Calu3 (cell line): ENCODE measurements around the gene SESN3. TPM values are rescaled to one million over a fixed set of nuclear protein-coding genes. Genes with fewer than 3 reads are reported as not detected.

Source experiments
- BruUV-seq: library from RNA; stranded (reverse); fragments of 400-500 nt; replicated peaks from 2 replicates; lab custom pipeline; 2021; lab: Mats Ljungman, UMichigan
- CTCF ChIA-PET: fragments of 300-600 bp; sonication (Branson Sonifier 250); formaldehyde crosslinking; loops from one replicate; lab custom pipeline; 2022; ENCODE audit warnings: antibody characterized with exemption; lab: Charles Lee
- DNase-seq: peaks from one replicate; pipeline ENCODE4 v3.0.0; 2022
- H3K27ac Mint-ChIP-seq: one replicate; pipeline ENCODE4 v1.8.0; 2022; ENCODE audit warnings: mixed read lengths; ENCODE audit not compliant: unreplicated experiment
- H3K27me3 Mint-ChIP-seq: one replicate; pipeline ENCODE4 v1.8.0; 2022; ENCODE audit warnings: mixed read lengths; ENCODE audit not compliant: unreplicated experiment
- H3K36me3 Mint-ChIP-seq: one replicate; pipeline ENCODE4 v1.8.0; 2022; ENCODE audit warnings: mild to moderate bottlenecking, moderate library complexity, mixed read lengths; ENCODE audit not compliant: insufficient read depth, unreplicated experiment
- H3K4me1 Mint-ChIP-seq: one replicate; pipeline ENCODE4 v1.8.0; 2022; ENCODE audit warnings: mild to moderate bottlenecking, low read depth, mixed read lengths; ENCODE audit not compliant: unreplicated experiment
- H3K4me3 Mint-ChIP-seq: one replicate; pipeline ENCODE4 v1.8.0; 2022; ENCODE audit warnings: mild to moderate bottlenecking, low read depth, moderate library complexity, mixed read lengths; ENCODE audit not compliant: unreplicated experiment
- H3K9me3 Mint-ChIP-seq: one replicate; pipeline ENCODE4 v1.8.0; 2022; ENCODE audit warnings: low read depth, mixed read lengths; ENCODE audit not compliant: unreplicated experiment
- intact Hi-C: fragments of 100-400 bp; cut with micrococcal nuclease; formaldehyde crosslinking; loops from one replicate; pipeline ENCODE4 v1.10.0; 2022; ENCODE audit not compliant: unreplicated experiment
- total RNA-seq: library from RNA; stranded (reverse); gene quantifications from 2 replicates; pipeline ENCODE4 v1.2.3, GENCODE V29; 2022
- TF ChIP-seq, protein P1 (sequence below): fragments of 200-600 bp; IDR thresholded peaks from one replicate; pipeline ENCODE4 v1.8.0; 2022; ENCODE audit warnings: antibody characterized with exemption; ENCODE audit not compliant: unreplicated experiment

The SESN3 gene
- total RNA-seq, 1 experiment from 2014 or later = 5.6 TPM

DNA sequence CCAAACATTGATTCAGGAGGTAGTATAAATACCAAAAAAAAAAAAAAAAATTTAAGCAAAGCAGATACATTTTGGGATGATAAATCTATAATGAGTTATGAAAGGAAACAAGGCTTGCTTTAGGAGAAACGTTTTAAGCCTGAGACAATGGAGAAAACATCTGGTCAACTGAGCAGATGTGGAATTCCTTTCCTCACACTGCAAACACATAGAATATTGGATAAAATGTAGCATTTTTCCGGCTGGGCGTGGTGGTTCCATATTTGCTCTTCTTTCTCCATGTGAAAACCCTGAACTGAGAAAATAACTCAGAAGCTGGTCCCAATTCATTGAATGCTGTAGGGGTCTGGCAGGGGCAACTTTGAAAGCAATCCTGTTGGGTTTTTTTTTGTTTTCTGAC, 107.4 kb downstream of the SESN3 start:
- Mint-ChIP-seq H3K9me3 (no peaks in the 10 kb centered on the region), H3K36me3 (no peaks in the 10 kb centered on the region), H3K27ac (no peak overlapping the region), H3K27me3 (no peaks in the 10 kb centered on the region), H3K4me3 (no peak overlapping the region), H3K4me1 (peaks cover 19% of the 10 kb centered on the region)
- DNase-seq = no peak
- BruUV-seq = no TSS peak
- intact Hi-C loops = no loop called here
- TF ChIP-seq, protein P1, sequence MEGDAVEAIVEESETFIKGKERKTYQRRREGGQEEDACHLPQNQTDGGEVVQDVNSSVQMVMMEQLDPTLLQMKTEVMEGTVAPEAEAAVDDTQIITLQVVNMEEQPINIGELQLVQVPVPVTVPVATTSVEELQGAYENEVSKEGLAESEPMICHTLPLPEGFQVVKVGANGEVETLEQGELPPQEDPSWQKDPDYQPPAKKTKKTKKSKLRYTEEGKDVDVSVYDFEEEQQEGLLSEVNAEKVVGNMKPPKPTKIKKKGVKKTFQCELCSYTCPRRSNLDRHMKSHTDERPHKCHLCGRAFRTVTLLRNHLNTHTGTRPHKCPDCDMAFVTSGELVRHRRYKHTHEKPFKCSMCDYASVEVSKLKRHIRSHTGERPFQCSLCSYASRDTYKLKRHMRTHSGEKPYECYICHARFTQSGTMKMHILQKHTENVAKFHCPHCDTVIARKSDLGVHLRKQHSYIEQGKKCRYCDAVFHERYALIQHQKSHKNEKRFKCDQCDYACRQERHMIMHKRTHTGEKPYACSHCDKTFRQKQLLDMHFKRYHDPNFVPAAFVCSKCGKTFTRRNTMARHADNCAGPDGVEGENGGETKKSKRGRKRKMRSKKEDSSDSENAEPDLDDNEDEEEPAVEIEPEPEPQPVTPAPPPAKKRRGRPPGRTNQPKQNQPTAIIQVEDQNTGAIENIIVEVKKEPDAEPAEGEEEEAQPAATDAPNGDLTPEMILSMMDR = no peak
- CTCF ChIA-PET = no interaction called here

DNA sequence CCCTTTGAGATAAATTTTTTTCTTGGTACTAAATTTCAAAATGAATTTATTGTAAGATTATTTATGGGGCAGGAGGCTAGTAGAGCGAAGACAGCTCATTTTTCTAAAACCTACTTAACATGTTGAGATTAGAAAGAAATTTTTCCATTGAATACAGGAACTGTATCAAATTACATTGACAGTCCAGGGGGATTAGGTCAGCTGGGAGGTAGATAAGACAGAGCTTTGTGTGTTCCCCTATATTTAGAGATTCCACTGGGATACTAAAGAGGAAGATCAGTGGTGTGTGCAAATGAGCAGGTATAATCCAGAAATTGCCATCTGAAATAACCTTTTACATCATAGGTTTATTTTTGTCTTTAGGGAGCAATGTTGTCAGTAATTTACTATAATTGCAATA, 109.3 kb downstream of the SESN3 start:
- Mint-ChIP-seq H3K4me1 (peaks cover 19% of the 10 kb centered on the region), H3K27me3 (no peaks in the 10 kb centered on the region), H3K4me3 (no peak overlapping the region), H3K9me3 (no peaks in the 10 kb centered on the region), H3K36me3 (no peaks in the 10 kb centered on the region), H3K27ac (no peak overlapping the region)
- BruUV-seq = no TSS peak
- DNase-seq = no peak
- intact Hi-C loops = no loop called here
- CTCF ChIA-PET = interaction anchor here (0.7 kb wide), 1 partner anchor 21 kb away, joined by 3 read pairs; no protein-coding TSS in a partner anchor
- TF ChIP-seq, protein P1 = no peak

DNA sequence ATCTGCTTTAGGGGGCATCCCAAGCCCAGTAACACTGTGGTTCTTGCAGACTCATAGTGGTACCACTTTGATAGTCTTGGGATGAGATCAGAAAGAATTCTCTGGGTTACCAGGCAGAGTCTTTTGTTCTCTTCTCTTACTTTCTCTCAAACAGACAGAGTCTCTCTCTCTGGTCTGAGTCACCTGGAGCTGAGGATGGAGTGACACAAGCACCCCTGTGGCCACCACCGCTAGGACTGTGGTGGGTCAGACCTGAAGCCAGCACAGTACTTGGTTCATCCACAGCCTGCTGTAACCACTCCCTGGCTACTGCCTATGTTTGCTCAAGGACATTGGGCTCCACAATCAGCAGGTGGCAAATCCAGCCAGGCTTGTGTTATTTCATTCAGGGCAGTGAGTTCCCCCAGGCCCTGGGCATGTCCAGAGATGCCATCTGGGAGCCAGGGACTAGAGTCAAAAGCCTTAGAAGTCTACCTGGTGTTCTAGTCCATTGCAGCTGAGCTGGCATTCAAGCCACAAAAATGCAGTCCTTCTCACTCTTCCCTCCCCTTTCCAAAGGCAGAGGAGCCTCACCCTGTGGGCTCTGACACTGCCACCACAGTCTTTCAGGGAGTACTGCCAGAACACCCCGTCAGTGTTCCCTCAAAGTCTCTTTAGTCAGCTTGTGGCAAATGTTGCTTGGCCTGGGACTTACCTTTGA, 111.5 kb downstream of the SESN3 start:
- TF ChIP-seq, protein P1 = no peak
- Mint-ChIP-seq H3K27ac (no peak overlapping the region), H3K4me1 (peaks cover 12% of the 10 kb centered on the region), H3K4me3 (no peak overlapping the region), H3K36me3 (no peaks in the 10 kb centered on the region), H3K27me3 (no peaks in the 10 kb centered on the region), H3K9me3 (no peaks in the 10 kb centered on the region)
- BruUV-seq = no TSS peak
- intact Hi-C loops = no loop called here
- no peak for DNase-seq
- CTCF ChIA-PET = interaction anchor here (0.7 to 1.0 kb wide), 2 partner anchors 11 to 392 kb away, joined by 3 read pairs; no protein-coding TSS in a partner anchor

DNA sequence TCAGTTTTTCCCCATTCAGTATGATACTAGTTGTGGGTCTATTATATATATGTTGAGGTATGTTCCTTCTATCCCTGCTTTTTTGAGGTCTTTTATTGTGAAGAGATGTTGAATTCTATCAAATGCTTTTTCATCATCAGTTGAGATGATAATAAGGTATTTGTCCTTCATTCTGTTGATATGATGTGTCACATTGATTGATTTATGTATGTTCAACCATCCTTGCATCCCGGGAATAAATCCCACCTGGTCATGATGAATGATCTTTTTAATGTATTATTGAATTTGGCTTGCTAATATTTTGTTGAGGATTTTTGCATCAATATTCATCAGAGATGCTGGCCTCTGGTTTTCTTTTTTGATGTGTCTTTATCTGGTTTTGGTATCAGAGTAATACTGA, 115.4 kb downstream of the SESN3 start:
- TF ChIP-seq, protein P1 = no peak
- H3K4me3 Mint-ChIP-seq = no peak overlapping the region
- no peak for DNase-seq
- no TSS peak for BruUV-seq
- H3K9me3 Mint-ChIP-seq = no peaks in the 10 kb centered on the region
- H3K36me3 Mint-ChIP-seq = no peaks in the 10 kb centered on the region
- peaks cover 12% of the 10 kb centered on the region for H3K4me1 Mint-ChIP-seq
- no peak overlapping the region for H3K27ac Mint-ChIP-seq
- H3K27me3 Mint-ChIP-seq = no peaks in the 10 kb centered on the region
- intact Hi-C loops = no loop called here
- CTCF ChIA-PET = no interaction called here

Other genes with a start within 250 kb of the SESN3 start
- gene KDM4E, start 205.9 kb downstream of the SESN3 start, total RNA-seq = not detected in 2 replicates
- not detected in 2 replicates for gene KDM4F, start 181.8 kb downstream of the SESN3 start, total RNA-seq
- gene SRSF8, start 164.3 kb downstream of the SESN3 start, total RNA-seq = 27.8 and 33.3 TPM in 2 replicates
- 29.4 and 30.3 TPM in 2 replicates for gene ENDOD1, start 141.4 kb downstream of the SESN3 start, total RNA-seq